ENCODE data around the gene PPM1N. TPM values are rescaled to one million over a fixed set of nuclear protein-coding genes. Genes with fewer than 3 reads are reported as not detected.

The PPM1N gene
- total and polyA plus RNA-seq, 8 donors = 0.92 to 5.2 (median 1.9) TPM; not detected in 3

DNA sequence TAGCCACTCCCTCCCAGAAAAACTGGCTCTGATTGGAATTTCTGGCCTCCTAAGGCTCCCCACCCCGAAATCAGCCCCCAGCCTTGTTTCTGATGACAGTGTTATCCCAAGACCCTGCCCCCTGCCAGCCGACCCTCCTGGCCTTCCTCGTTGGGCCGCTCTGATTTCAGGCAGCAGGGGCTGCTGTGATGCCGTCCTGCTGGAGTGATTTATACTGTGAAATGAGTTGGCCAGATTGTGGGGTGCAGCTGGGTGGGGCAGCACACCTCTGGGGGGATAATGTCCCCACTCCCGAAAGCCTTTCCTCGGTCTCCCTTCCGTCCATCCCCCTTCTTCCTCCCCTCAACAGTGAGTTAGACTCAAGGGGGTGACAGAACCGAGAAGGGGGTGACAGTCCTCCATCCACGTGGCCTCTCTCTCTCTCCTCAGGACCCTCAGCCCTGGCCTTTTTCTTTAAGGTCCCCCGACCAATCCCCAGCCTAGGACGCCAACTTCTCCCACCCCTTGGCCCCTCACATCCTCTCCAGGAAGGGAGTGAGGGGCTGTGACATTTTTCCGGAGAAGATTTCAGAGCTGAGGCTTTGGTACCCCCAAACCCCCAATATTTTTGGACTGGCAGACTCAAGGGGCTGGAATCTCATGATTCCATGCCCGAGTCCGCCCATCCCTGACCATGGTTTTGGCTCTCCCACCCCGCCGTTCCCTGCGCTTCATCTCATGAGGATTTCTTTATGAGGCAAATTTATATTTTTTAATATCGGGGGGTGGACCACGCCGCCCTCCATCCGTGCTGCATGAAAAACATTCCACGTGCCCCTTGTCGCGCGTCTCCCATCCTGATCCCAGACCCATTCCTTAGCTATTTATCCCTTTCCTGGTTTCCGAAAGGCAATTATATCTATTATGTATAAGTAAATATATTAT lies 24.3 kb upstream of the PPM1N start:
- intact Hi-C loops (cut with DNase I; ENCODE audit: low total_unique reads) = no loop called here
- peak in 1 of 2 donors; percentile 49 for DNase-seq
- H3K36me3 ChIP-seq = peaks cover 0 to 33% (median 0%) of the 10 kb centered on the region in 4 donors
- H3K27ac ChIP-seq = no peak overlapping the region
- TF ChIP-seq POLR2AphosphoS5 (IDR thresholded peaks at IDR 0.05) = peak in 1 of 3 donors; percentile 12
- TF ChIP-seq, protein P1, sequence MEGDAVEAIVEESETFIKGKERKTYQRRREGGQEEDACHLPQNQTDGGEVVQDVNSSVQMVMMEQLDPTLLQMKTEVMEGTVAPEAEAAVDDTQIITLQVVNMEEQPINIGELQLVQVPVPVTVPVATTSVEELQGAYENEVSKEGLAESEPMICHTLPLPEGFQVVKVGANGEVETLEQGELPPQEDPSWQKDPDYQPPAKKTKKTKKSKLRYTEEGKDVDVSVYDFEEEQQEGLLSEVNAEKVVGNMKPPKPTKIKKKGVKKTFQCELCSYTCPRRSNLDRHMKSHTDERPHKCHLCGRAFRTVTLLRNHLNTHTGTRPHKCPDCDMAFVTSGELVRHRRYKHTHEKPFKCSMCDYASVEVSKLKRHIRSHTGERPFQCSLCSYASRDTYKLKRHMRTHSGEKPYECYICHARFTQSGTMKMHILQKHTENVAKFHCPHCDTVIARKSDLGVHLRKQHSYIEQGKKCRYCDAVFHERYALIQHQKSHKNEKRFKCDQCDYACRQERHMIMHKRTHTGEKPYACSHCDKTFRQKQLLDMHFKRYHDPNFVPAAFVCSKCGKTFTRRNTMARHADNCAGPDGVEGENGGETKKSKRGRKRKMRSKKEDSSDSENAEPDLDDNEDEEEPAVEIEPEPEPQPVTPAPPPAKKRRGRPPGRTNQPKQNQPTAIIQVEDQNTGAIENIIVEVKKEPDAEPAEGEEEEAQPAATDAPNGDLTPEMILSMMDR (IDR thresholded peaks at IDR 0.05) = no peak
- peaks cover 16 to 55% (median 32%) of the 10 kb centered on the region in 4 donors for H3K4me1 ChIP-seq
- H3K4me3 ChIP-seq = no peak overlapping the region
- no peaks in the 10 kb centered on the region for H3K9me3 ChIP-seq
- 70 to 75% (median 71%) methylated on average over 27 of the region's 27 CpGs for WGBS, 5 donors
- peaks cover 0 to 41% (median 23%) of the 10 kb centered on the region in 3 donors for H3K27me3 ChIP-seq

DNA sequence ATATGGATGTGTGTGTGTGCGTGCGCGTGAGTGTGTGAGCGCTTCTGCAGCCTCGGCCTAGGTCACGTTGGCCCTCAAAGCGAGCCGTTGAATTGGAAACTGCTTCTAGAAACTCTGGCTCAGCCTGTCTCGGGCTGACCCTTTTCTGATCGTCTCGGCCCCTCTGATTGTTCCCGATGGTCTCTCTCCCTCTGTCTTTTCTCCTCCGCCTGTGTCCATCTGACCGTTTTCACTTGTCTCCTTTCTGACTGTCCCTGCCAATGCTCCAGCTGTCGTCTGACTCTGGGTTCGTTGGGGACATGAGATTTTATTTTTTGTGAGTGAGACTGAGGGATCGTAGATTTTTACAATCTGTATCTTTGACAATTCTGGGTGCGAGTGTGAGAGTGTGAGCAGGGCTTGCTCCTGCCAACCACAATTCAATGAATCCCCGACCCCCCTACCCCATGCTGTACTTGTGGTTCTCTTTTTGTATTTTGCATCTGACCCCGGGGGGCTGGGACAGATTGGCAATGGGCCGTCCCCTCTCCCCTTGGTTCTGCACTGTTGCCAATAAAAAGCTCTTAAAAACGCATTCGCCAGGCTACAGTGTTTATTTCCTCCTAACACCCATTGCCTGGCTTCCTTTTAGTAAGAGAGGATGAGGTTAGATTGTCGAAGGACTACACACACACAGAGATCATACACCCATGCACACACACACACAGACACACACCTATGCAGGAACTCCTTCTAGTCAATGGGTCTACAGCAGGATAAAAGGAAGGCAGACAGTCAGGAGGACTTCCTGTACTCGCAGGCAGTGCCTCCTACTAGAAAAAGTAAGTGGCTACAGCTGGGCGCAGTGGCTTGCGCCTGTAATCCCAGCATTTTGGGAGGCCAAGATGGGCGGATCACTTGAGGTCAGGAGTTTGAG lies 23.4 kb upstream of the PPM1N start:
- peaks cover 13 to 51% (median 29%) of the 10 kb centered on the region in 4 donors for H3K4me1 ChIP-seq

DNA sequence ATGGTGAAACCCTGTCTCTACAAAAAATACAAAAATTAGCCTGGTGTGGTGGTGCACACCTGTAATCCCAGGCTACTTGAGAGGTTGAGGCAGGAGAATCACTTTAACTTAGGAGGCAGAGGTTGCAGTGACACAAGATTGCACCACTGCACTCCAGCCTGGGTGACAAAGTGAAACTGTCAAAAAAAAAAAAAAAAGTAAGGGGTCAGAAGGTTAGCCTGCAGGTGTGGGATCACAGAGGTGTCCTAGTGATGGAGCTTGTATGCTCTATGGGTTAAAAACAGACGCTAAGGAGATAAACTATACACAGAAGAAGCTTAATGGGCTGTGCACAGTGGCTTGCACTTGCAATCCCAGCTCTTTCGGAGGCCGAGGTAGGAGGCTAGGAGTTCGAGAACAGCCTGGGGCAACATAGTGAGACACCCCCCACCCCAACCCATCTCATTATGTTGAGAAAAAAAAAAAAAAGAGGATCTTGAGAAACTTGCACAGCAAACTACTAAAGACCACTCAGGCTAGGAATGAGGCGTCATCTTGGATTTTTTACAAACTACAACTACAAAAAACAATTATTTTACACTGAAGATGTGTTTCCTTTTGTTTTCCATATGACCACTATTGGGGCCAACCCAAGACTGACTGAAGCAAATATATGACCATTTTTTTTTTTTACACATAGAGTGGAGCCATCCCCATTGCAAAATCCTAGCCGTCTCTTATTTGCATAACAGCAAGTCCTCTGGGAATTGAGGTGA lies 22.5 kb upstream of the PPM1N start:
- H3K27ac ChIP-seq = no peak overlapping the region
- TF ChIP-seq, protein P1 (IDR thresholded peaks at IDR 0.05) = no peak
- TF ChIP-seq POLR2AphosphoS5 (IDR thresholded peaks at IDR 0.05) (no peak), POLR2A (IDR thresholded peaks at IDR 0.05) (no peak), EP300 (IDR thresholded peaks at IDR 0.05) (no peak)
- peaks cover 0 to 30% (median 0%) of the 10 kb centered on the region in 4 donors for H3K36me3 ChIP-seq
- H3K4me1 ChIP-seq = peaks cover 7 to 43% (median 22%) of the 10 kb centered on the region in 4 donors
- peak in 1 of 2 donors; percentile 64 for DNase-seq
- intact Hi-C loops (cut with DNase I; ENCODE audit: low total_unique reads) = loop anchor here (5.0 kb wide), 1 partner anchor 33 kb away; no protein-coding TSS in a partner anchor
- H3K9me3 ChIP-seq = no peaks in the 10 kb centered on the region
- H3K4me3 ChIP-seq = no peak overlapping the region
- H3K27me3 ChIP-seq = peaks cover 0 to 41% (median 23%) of the 10 kb centered on the region in 3 donors
- 64 to 71% (median 68%) methylated on average over 6 of the region's 6 CpGs for WGBS, 5 donors

More for the DNA sequence above, 23.4 kb upstream of the PPM1N start:
- H3K27ac ChIP-seq = no peak overlapping the region
- H3K4me3 ChIP-seq = no peak overlapping the region
- WGBS, 5 donors = 67 to 71% (median 68%) methylated on average over 28 of the region's 28 CpGs
- peaks cover 0 to 41% (median 23%) of the 10 kb centered on the region in 3 donors for H3K27me3 ChIP-seq
- intact Hi-C loops (cut with DNase I; ENCODE audit: low total_unique reads) = loop anchor here (5.0 kb wide), 1 partner anchor 33 kb away; no protein-coding TSS in a partner anchor
- TF ChIP-seq EP300 (IDR thresholded peaks at IDR 0.05) (no peak), POLR2AphosphoS5 (IDR thresholded peaks at IDR 0.05) (peak in 1 of 3 donors; percentile 4)
- peak in 1 of 2 donors; percentile 61 for DNase-seq
- no peaks in the 10 kb centered on the region for H3K9me3 ChIP-seq
- peaks cover 0 to 33% (median 0%) of the 10 kb centered on the region in 4 donors for H3K36me3 ChIP-seq

DNA sequence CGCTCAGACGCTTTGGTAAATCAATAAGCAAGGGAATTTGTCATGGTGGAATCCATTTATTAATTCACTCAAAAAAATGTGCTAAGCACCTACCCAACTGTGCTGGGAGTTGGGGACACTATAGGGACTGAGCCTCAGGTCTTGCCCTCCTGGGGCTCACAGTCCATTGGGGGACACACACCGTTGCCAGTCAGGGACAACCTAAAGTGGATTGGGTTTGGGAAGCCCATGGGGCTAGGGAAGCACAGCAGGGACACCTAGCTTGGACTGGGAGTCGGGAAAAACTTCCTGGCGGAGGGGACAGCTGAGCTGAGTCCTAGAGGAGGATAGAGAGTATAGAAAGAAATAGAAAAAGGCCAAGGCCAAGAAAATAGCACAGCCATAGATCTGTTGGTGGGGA lies 21.9 kb upstream of the PPM1N start:
- H3K27ac ChIP-seq = no peak overlapping the region
- H3K36me3 ChIP-seq = peaks cover 0 to 24% (median 0%) of the 10 kb centered on the region in 4 donors
- TF ChIP-seq EP300 (IDR thresholded peaks at IDR 0.05) = no peak
- peak in 1 of 3 donors; percentile 39 for TF ChIP-seq POLR2AphosphoS5 (IDR thresholded peaks at IDR 0.05)
- peaks cover 0 to 38% (median 23%) of the 10 kb centered on the region in 3 donors for H3K27me3 ChIP-seq
- no peak for DNase-seq
- 40 to 51% (median 45%) methylated on average over 5 of the region's 5 CpGs for WGBS, 5 donors
- H3K4me3 ChIP-seq = no peak overlapping the region
- H3K9me3 ChIP-seq = no peaks in the 10 kb centered on the region
- intact Hi-C loops (cut with DNase I; ENCODE audit: low total_unique reads) = loop anchor here (5.0 kb wide), 1 partner anchor 34 kb away; no protein-coding TSS in a partner anchor
- H3K4me1 ChIP-seq = peaks cover 7 to 37% (median 21%) of the 10 kb centered on the region in 4 donors

Data from stomach (tissue), 9 donors.